K562 (cell line): ENCODE data around the gene MTPN. TPM values are rescaled to one million over a fixed set of nuclear protein-coding genes. Genes with fewer than 3 reads are reported as not detected.

Source experiments
- CBX1 ChIP-seq: sonication (generic); IDR thresholded peaks from 2 replicates; pipeline ENCODE4 v1.6.1; 2016; ENCODE audit warnings: antibody characterized with exemption, low read depth, mild to moderate bottlenecking
- CEBPB ChIP-seq: fragments of 450-650 bp; IDR thresholded peaks from 2 replicates; pipeline ENCODE4 v1.6.1; 2016; ENCODE audit warnings: missing genetic modification characterization, missing compliant biosample characterization
- DACH1 ChIP-seq: fragments of 450-650 bp; IDR thresholded peaks from 2 replicates; pipeline ENCODE4 v1.6.1; 2018; ENCODE audit not compliant: partially characterized antibody
- ETV5 ChIP-seq: sonication (generic); formaldehyde crosslinking; IDR thresholded peaks from 2 replicates; pipeline ENCODE4 v1.4.0; 2020; ENCODE audit warnings: low read depth, mild to moderate bottlenecking, missing genetic modification reagents
- FOXM1 ChIP-seq, 2 experiments: fragments of 450-650 bp in 1 of 2; sonication (generic) in 1 of 2; formaldehyde crosslinking in 1 of 2; IDR thresholded peaks; 2 replicates each; pipeline versions ENCODE4 v1.6.1 to v1.9.0; 2017 to 2022; ENCODE audit warnings: low read depth in 2 of 2, mild to moderate bottlenecking in 2 of 2, missing genetic modification reagents in 1 of 2, moderate library complexity in 1 of 2
- FOXP1 ChIP-seq: sonication (generic); formaldehyde crosslinking; IDR thresholded peaks from 2 replicates; pipeline ENCODE4 v1.8.0; 2022; ENCODE audit warnings: mild to moderate bottlenecking, missing genetic modification reagents
- KHSRP ChIP-seq: fragments of 450-650 bp; IDR thresholded peaks from 2 replicates; pipeline ENCODE4 v1.6.1; 2017
- MCM7 ChIP-seq, 2 experiments: fragments of 450-650 bp; IDR thresholded peaks; 2 replicates each; pipeline ENCODE4 v1.6.1; 2016 to 2018
- MYC ChIP-seq, 2 experiments: fragments of 250-450 bp in 1 of 2; sonication (Bioruptor Pico) in 1 of 2; IDR thresholded peaks; 2 replicates each; pipeline versions ENCODE4 v1.5.1 to v1.6.1; 2012 to 2021; ENCODE audit warnings: low read depth in 2 of 2, borderline replicate concordance in 1 of 2, improper control_type of control experiment in 1 of 2, low read length in 1 of 2, mild to moderate bottlenecking in 1 of 2, moderate library complexity in 1 of 2
- NCOA2 ChIP-seq, 2 experiments: fragments of 450-650 bp; IDR thresholded peaks; 2 replicates each; pipeline ENCODE4 v1.6.1; 2018; ENCODE audit warnings: mild to moderate bottlenecking in 2 of 2, moderate library complexity in 1 of 2; ENCODE audit not compliant: partially characterized antibody in 2 of 2
- NR1H2 ChIP-seq: sonication (generic); formaldehyde crosslinking; IDR thresholded peaks from 2 replicates; pipeline ENCODE4 v1.4.0; 2020; ENCODE audit warnings: mild to moderate bottlenecking, missing genetic modification reagents
- PHF8 ChIP-seq: fragments of 200-600 bp; sonication (generic); IDR thresholded peaks from 2 replicates; pipeline ENCODE4 v1.6.1; 2012; ENCODE audit warnings: mixed run types, mild to moderate bottlenecking, inconsistent platforms, low read length, moderate library complexity, borderline replicate concordance
- POU5F1 ChIP-seq: fragments of 150-350 bp; IDR thresholded peaks from 2 replicates; pipeline ENCODE4 v1.6.1; 2014; ENCODE audit warnings: borderline replicate concordance, low read length, low read depth, mild to moderate bottlenecking; ENCODE audit not compliant: partially characterized antibody
- PTTG1 ChIP-seq: fragments of 450-650 bp; IDR thresholded peaks from 2 replicates; pipeline ENCODE4 v1.6.1; 2016; ENCODE audit warnings: low read depth, mild to moderate bottlenecking, missing genetic modification characterization, missing compliant biosample characterization
- SP1 ChIP-seq: sonication (generic); formaldehyde crosslinking; IDR thresholded peaks from 2 replicates; pipeline ENCODE4 v1.8.1; 2022; ENCODE audit warnings: mild to moderate bottlenecking, missing genetic modification reagents
- SUPT5H ChIP-seq: fragments of 450-650 bp; IDR thresholded peaks from 2 replicates; pipeline ENCODE4 v1.6.1; 2016
- TCF7 ChIP-seq: sonication (generic); IDR thresholded peaks from 2 replicates; pipeline ENCODE4 v1.6.1; 2016; ENCODE audit warnings: antibody characterized with exemption, borderline replicate concordance
- ZEB2 ChIP-seq: fragments of 450-650 bp; IDR thresholded peaks from 2 replicates; pipeline ENCODE4 v1.6.1; 2016
- ZNF263 ChIP-seq: sonication (generic); formaldehyde crosslinking; IDR thresholded peaks from 2 replicates; pipeline ENCODE4 v1.8.0; 2022; ENCODE audit warnings: mild to moderate bottlenecking, missing genetic modification reagents, borderline replicate concordance
- ZNF431 ChIP-seq: sonication (generic); formaldehyde crosslinking; IDR thresholded peaks from 2 replicates; pipeline ENCODE4 v1.8.0; 2022; ENCODE audit warnings: mild to moderate bottlenecking, missing genetic modification reagents
- polyA plus RNA-seq, 8 experiments: library from polyadenylated mRNA; depleted of rRNA in 4 of 8; stranded (reverse) in 5 of 8; unstranded in 3 of 8; fragments of >200 nt; fragmentation: Nextera tagmentation in 2 of 8; fragmentation: Illumina TruSeq in 1 of 8; extraction: Ambion mirVana in 2 of 8; extraction: Trizol in 1 of 8; gene quantifications; 2 replicates each; pipeline versions ENCODE4 v1.2.1 to v1.2.3, GENCODE V29; 2011 to 2014; ENCODE audit warnings: inconsistent platforms in 1 of 8, missing spikeins in 1 of 8
- total RNA-seq, 7 experiments: library from RNA; depleted of rRNA in 6 of 7; stranded (reverse); fragments of >200 nt in 6 of 7; fragmentation: Illumina TruSeq in 2 of 7; extraction: Trizol in 2 of 7; gene quantifications; 2 replicates each; pipeline versions ENCODE4 v1.2.1 to v1.2.3, GENCODE V29; 2011 to 2021; ENCODE audit warnings: low replicate concordance in 1 of 7
- TF ChIP-seq, protein P1 (sequence below): conservative IDR thresholded peaks from 2 replicates; pipeline ENCODE4 v1.6.1; 2011; ENCODE audit warnings: low read depth, mild to moderate bottlenecking, low read length; ENCODE audit not compliant: control insufficient read depth
- TF ChIP-seq, protein P2 (sequence below): IDR thresholded peaks from 2 replicates; pipeline ENCODE4 v1.6.1; 2011; ENCODE audit warnings: borderline replicate concordance, low read depth, mild to moderate bottlenecking, moderate library complexity, low read length; ENCODE audit not compliant: insufficient read depth, poor library complexity, severe bottlenecking
- TF ChIP-seq, protein P3 (sequence below): fragments of 150-350 bp; conservative IDR thresholded peaks from 2 replicates; pipeline ENCODE4 v1.6.1; 2014; ENCODE audit warnings: low read length

The MTPN gene
- total and polyA plus RNA-seq, 9 of the 15 experiments (the other 6 are each of a cell fraction or from before 2014, with no cell fraction given), result 68.5 to 261 (median 156) TPM

DNA sequence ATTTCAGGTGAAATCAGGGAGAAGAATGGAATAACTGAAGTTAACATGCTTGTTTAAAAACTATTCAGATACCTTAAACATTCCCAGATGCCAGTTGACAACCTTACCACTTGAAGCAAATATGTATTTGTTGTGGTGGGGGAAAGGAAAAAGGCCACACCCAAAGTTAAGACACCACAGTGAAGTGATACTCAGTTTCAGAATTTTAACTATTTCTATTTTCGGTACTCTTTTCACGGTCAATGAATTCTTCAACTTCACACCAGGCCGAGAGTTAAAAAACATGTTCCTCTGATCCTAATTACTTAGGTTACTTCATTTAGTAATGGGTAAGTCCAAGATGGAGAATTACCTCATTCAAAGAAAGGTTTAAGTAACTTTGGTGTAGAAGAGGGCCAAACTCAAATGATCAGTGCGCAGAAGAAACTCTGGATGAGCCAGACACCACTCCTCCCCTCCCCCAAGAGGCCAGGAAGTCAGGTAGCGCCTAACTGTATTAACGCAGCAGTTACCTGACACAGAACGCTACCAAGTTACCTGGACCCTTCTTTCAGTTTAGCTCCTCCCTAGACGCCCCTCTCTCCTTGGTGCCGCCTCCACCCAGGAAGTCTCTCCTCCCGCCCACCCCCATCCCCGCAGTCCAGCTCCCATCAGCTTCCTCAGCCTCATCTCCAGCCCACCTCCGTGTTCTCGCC lies 700 bp downstream of the MTPN start (continued):
- TF ChIP-seq SUPT5H (no peak), CEBPB (tag) (no peak), CBX1 (no peak), NR1H2 (CRISPR knock-in tag) (peak; percentile 73; the same call in 1 of the 2 replicates), KHSRP (no peak), TCF7 (no peak), SP1 (CRISPR knock-in tag) (0 out of 2 replicates have a peak, but pooled peaks have one; percentile 22), ZNF263 (0 out of 2 replicates have a peak, but pooled peaks have one; percentile 45), FOXM1 (IDR thresholded peaks at IDR 0.05; ENCODE audit: low read depth) (no peak), FOXM1 (CRISPR knock-in tag; IDR thresholded peaks at IDR 0.05; ENCODE audit: low read depth) (peak; percentile 68; the same call in 1 of the 2 replicates), NCOA2 (IDR thresholded peaks at IDR 0.05; ENCODE audit: partially characterized antibody in 2 of 2) (no peak), POU5F1 (no peak), ZNF431 (CRISPR knock-in tag) (no peak), ETV5 (CRISPR knock-in tag) (0 out of 2 replicates have a peak, but pooled peaks have one; percentile 6), PHF8 (no peak), ZEB2 (0 out of 2 replicates have a peak, but pooled peaks have one; percentile 49), MYC (IDR thresholded peaks at IDR 0.05; ENCODE audit: low read depth, low read length) (no peak), MYC (CRISPR knock-in tag; IDR thresholded peaks at IDR 0.05; ENCODE audit: borderline replicate concordance, low read depth) (no peak), FOXP1 (CRISPR knock-in tag) (no peak), PTTG1 (no peak), MCM7 (IDR thresholded peaks at IDR 0.05) (no peak), DACH1 (no peak)
- TF ChIP-seq, protein P1, sequence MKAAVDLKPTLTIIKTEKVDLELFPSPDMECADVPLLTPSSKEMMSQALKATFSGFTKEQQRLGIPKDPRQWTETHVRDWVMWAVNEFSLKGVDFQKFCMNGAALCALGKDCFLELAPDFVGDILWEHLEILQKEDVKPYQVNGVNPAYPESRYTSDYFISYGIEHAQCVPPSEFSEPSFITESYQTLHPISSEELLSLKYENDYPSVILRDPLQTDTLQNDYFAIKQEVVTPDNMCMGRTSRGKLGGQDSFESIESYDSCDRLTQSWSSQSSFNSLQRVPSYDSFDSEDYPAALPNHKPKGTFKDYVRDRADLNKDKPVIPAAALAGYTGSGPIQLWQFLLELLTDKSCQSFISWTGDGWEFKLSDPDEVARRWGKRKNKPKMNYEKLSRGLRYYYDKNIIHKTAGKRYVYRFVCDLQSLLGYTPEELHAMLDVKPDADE, result no peak
- TF ChIP-seq, protein P2, sequence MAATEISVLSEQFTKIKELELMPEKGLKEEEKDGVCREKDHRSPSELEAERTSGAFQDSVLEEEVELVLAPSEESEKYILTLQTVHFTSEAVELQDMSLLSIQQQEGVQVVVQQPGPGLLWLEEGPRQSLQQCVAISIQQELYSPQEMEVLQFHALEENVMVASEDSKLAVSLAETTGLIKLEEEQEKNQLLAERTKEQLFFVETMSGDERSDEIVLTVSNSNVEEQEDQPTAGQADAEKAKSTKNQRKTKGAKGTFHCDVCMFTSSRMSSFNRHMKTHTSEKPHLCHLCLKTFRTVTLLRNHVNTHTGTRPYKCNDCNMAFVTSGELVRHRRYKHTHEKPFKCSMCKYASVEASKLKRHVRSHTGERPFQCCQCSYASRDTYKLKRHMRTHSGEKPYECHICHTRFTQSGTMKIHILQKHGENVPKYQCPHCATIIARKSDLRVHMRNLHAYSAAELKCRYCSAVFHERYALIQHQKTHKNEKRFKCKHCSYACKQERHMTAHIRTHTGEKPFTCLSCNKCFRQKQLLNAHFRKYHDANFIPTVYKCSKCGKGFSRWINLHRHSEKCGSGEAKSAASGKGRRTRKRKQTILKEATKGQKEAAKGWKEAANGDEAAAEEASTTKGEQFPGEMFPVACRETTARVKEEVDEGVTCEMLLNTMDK, result no peak
- TF ChIP-seq, protein P3, sequence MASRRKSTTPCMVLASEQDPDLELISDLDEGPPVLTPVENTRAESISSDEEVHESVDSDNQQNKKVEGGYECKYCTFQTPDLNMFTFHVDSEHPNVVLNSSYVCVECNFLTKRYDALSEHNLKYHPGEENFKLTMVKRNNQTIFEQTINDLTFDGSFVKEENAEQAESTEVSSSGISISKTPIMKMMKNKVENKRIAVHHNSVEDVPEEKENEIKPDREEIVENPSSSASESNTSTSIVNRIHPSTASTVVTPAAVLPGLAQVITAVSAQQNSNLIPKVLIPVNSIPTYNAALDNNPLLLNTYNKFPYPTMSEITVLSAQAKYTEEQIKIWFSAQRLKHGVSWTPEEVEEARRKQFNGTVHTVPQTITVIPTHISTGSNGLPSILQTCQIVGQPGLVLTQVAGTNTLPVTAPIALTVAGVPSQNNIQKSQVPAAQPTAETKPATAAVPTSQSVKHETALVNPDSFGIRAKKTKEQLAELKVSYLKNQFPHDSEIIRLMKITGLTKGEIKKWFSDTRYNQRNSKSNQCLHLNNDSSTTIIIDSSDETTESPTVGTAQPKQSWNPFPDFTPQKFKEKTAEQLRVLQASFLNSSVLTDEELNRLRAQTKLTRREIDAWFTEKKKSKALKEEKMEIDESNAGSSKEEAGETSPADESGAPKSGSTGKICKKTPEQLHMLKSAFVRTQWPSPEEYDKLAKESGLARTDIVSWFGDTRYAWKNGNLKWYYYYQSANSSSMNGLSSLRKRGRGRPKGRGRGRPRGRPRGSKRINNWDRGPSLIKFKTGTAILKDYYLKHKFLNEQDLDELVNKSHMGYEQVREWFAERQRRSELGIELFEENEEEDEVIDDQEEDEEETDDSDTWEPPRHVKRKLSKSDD, result no peak
